MCF 10A (cell line): ENCODE results near the gene ROCK1. TPM values are rescaled to one million over a fixed set of nuclear protein-coding genes. Genes with fewer than 3 reads are reported as not detected.
"Not testable (repeated sequence)": the region's sequence is repeated elsewhere in the genome, so short reads cannot be mapped to it uniquely, and the experiment has no call there.

ENCODE experiments used
- BruUV-seq: library from RNA; stranded (reverse); fragments of 400-500 nt; replicated peaks from 2 replicates; lab custom pipeline; 2021; lab: Mats Ljungman, UMichigan
- CTCF ChIA-PET: fragments of 300-600 bp; sonication (Branson Sonifier 250); formaldehyde crosslinking; extraction: SDS; loops from one replicate; lab custom pipeline; 2021; ENCODE audit warnings: antibody characterized with exemption, inconsistent platforms; lab: Yijun Ruan, JAX
- POLR2A ChIA-PET: fragments of 300-600, 350-650 bp; sonication (Branson Sonifier 250); formaldehyde crosslinking; extraction: SDS; loops from one replicate; lab custom pipeline; 2020; ENCODE audit warnings: antibody characterized with exemption, inconsistent platforms; lab: Yijun Ruan, JAX
- DNase-seq: peaks from one replicate; pipeline ENCODE4 v3.0.0-alpha.2; 2018; ENCODE audit not compliant: unreplicated experiment
- H3K27ac Mint-ChIP-seq: one replicate; pipeline ENCODE4 v1.8.0; 2022; ENCODE audit warnings: mild to moderate bottlenecking, low read depth, mixed read lengths; ENCODE audit not compliant: unreplicated experiment
- H3K27me3 Mint-ChIP-seq: one replicate; pipeline ENCODE4 v1.8.0; 2022; ENCODE audit warnings: mixed read lengths; ENCODE audit not compliant: insufficient read depth, unreplicated experiment
- H3K36me3 Mint-ChIP-seq: one replicate; pipeline ENCODE4 v1.8.0; 2022; ENCODE audit warnings: mild to moderate bottlenecking, moderate library complexity, mixed read lengths; ENCODE audit not compliant: insufficient read depth, unreplicated experiment
- H3K4me1 Mint-ChIP-seq: one replicate; pipeline ENCODE4 v1.8.0; 2022; ENCODE audit warnings: mixed read lengths; ENCODE audit not compliant: insufficient read depth, unreplicated experiment
- H3K4me3 Mint-ChIP-seq: one replicate; pipeline ENCODE4 v1.8.0; 2022; ENCODE audit warnings: mild to moderate bottlenecking, moderate library complexity, mixed read lengths; ENCODE audit not compliant: unreplicated experiment
- H3K9me3 Mint-ChIP-seq: one replicate; pipeline ENCODE4 v1.8.0; 2022; ENCODE audit warnings: mixed read lengths; ENCODE audit not compliant: unreplicated experiment
- intact Hi-C: fragments of 100-400 bp; cut with micrococcal nuclease; formaldehyde crosslinking; loops from 2 replicates; pipeline ENCODE4 v1.14.1; 2022
- total RNA-seq: library from RNA; stranded (reverse); gene quantifications from 2 replicates; pipeline ENCODE4 v1.2.3, GENCODE V29; 2022
- TF ChIP-seq, protein P1 (sequence below): fragments of 200-600 bp; IDR thresholded peaks from one replicate; pipeline ENCODE4 v1.8.0; 2022; ENCODE audit warnings: antibody characterized with exemption, mild to moderate bottlenecking; ENCODE audit not compliant: unreplicated experiment

ROCK1 gene
- total RNA-seq, 1 experiment from 2014 or later: 47.9 TPM

DNA sequence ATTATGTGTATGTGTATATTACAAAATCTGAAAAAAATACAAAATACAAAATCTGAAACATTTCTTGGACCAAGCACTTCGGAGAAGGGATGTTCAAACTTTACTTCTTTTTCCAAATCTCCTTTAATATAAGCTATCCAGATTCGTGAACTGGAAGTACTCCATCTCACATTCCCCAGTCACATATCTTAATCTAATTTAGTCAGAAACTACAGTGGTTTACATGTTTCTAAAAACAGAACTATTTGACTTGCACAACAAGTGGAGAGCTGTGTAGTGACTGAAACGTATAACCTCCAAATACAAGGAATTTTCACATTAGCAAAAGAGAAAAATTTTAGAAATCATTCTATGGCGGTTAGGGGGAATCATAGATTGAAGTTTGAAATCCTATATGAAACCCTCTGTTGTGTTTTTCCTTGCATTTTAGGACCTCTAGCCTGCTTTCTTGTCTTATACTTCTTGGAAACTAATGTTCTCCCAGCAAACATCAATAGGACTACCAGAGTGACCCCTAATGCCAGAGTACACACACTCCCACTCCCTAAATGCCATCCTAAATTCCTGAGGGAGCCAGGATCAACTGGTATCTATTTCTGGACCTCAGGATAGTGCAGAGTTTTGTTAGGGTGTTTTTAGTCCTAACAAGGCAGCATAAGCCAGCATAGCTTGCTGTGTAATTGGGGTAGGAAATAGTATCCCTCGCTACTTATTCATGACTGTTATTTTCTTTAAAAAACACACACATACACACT is 30.2 kb upstream of the ROCK1 start:
- POLR2A ChIA-PET: interaction anchor here (1.5 kb wide), 1 partner anchor 30 kb away, joined by 3 read pairs; the partner anchor contains the start of gene ROCK1
- Mint-ChIP-seq H3K36me3 (no peaks in the 10 kb centered on the region), H3K4me3 (no peak overlapping the region), H3K27ac (no peak overlapping the region), H3K9me3 (peaks cover 6% of the 10 kb centered on the region), H3K27me3 (no peaks in the 10 kb centered on the region), H3K4me1 (no peaks in the 10 kb centered on the region)
- no peak for DNase-seq
- intact Hi-C loops: no loop called here
- CTCF ChIA-PET: no interaction called here
- TF ChIP-seq, protein P1, sequence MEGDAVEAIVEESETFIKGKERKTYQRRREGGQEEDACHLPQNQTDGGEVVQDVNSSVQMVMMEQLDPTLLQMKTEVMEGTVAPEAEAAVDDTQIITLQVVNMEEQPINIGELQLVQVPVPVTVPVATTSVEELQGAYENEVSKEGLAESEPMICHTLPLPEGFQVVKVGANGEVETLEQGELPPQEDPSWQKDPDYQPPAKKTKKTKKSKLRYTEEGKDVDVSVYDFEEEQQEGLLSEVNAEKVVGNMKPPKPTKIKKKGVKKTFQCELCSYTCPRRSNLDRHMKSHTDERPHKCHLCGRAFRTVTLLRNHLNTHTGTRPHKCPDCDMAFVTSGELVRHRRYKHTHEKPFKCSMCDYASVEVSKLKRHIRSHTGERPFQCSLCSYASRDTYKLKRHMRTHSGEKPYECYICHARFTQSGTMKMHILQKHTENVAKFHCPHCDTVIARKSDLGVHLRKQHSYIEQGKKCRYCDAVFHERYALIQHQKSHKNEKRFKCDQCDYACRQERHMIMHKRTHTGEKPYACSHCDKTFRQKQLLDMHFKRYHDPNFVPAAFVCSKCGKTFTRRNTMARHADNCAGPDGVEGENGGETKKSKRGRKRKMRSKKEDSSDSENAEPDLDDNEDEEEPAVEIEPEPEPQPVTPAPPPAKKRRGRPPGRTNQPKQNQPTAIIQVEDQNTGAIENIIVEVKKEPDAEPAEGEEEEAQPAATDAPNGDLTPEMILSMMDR: no peak
- BruUV-seq: no TSS peak

DNA sequence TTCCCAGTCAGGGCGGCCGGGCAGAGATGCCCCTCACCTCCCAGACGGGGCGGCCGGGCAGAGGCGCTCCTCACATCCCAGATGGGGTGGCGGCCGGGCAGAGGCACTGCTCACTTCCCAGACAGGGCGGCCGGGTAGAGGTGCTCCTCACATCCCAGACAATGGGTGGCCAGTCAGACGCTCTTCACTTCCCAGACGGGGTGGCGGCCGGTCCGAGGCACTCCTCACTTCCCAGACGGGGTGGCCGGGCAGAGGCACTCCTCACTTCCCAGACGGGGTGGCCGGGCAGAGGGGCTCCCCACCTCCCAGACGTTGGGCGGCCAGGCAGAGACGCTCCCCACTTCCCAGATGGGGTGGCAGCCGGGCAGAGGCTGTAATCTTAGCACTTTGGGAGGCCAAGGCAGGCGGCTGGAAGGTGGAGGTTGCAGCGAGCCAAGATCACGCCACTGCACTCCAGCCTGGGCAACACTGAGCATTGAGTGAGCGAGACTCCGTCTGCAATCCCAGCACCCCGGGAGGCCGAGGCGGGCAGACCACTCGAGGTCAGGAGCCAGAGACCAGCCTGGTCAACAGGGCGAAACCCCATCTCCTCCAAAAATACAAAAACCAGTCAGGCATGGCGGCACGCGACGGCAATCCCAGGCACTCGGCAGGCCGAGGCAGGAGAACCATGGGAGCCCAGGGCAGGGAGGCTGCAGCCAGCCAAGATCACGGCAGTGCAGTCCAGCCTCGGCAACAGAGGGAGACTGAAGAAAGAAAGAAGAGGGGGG is 26.3 kb upstream of the ROCK1 start:
- DNase-seq, POLR2A ChIA-PET, BruUV-seq, H3K9me3 Mint-ChIP-seq, H3K4me1 Mint-ChIP-seq, CTCF ChIA-PET, H3K36me3 Mint-ChIP-seq, H3K27me3 Mint-ChIP-seq, intact Hi-C loops, H3K4me3 Mint-ChIP-seq, H3K27ac Mint-ChIP-seq: not testable (repeated sequence)

DNA sequence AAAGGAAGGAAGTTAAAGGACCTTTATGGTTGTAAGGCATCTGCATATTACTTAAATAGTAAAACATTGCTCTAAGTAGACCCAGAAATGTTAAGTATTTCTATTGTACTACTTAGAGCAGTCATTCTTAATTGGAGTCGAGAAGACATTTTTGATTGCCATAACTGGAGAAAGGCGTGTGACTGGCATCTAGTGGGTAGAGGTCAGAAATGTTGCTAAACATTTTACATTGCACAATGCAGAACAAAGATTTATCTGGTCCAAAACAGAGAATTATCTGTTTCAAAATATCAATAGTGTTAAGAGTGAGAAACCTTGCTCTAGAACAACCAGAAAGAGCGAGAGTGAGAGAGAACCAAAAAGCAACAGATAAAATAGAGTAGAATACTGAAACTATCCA is 23.3 kb upstream of the ROCK1 start:
- ChIA-PET POLR2A (no interaction called here), CTCF (interaction anchor here (0.8 kb wide), 1 partner anchor 19 kb away, joined by 3 read pairs; no protein-coding TSS in a partner anchor)
- intact Hi-C loops: no loop called here
- DNase-seq: peak; percentile 38
- Mint-ChIP-seq H3K27ac (no peak overlapping the region), H3K27me3 (no peaks in the 10 kb centered on the region), H3K9me3 (peaks cover 7% of the 10 kb centered on the region), H3K36me3 (no peaks in the 10 kb centered on the region), H3K4me1 (peaks cover 6% of the 10 kb centered on the region), H3K4me3 (no peak overlapping the region)
- TF ChIP-seq, protein P1: peak; percentile 25
- no TSS peak for BruUV-seq

DNA sequence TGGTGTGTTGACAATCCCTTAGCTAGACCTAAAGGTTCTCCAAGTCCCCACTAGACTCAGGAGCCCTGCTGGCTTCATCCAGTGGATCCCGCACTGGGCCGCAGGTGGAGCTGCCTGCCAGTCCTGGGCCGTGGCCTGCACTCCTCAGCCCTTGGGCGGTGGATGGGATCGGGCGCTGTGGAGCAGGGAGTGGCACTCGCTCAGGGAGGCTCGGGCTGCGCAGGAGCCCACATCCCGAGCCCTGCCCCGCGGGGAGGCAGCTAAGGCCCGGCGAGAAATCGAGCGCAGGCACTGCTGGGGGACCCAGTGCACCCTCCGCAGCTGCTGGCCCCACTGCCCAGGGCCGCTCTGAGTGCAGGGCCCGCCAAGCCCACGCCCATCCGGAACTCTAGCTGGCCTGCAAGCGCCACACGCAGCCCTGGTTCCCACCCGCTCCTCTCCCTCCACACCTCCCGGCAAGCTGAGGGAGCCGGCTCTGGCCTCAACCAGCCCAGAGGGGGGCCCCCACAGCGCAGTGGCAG is 20.8 kb upstream of the ROCK1 start:
- no peaks in the 10 kb centered on the region for H3K27me3 Mint-ChIP-seq
- intact Hi-C loops: no loop called here
- no TSS peak for BruUV-seq
- H3K9me3 Mint-ChIP-seq: peaks cover 7% of the 10 kb centered on the region
- H3K27ac Mint-ChIP-seq: no peak overlapping the region
- ChIA-PET CTCF (interaction anchor here (0.6 to 1.7 kb wide), 5 partner anchors 9 to 162 kb away, joined by 3 to 8 read pairs (median 3); no protein-coding TSS in a partner anchor), POLR2A (interaction anchor here (1.1 to 1.2 kb wide), 2 partner anchors 13 to 20 kb away, joined by 3 to 4 read pairs; no protein-coding TSS in a partner anchor)
- H3K36me3 Mint-ChIP-seq: no peaks in the 10 kb centered on the region
- peaks cover 6% of the 10 kb centered on the region for H3K4me1 Mint-ChIP-seq
- no peak overlapping the region for H3K4me3 Mint-ChIP-seq
- no peak for DNase-seq
- TF ChIP-seq, protein P1: no peak
